GM18861 (cell line): ENCODE measurements around the gene SIMC1.
"Not testable (repeated sequence)": the region's sequence is repeated elsewhere in the genome, so short reads cannot be mapped to it uniquely, and the experiment has no call there.

Source experiments
- ATAC-seq: cut with Tn5 transposase; IDR thresholded peaks from one replicate; pipeline ENCODE4 v1.9.1; 2021; ENCODE audit not compliant: unreplicated experiment

Gene SIMC1

DNA sequence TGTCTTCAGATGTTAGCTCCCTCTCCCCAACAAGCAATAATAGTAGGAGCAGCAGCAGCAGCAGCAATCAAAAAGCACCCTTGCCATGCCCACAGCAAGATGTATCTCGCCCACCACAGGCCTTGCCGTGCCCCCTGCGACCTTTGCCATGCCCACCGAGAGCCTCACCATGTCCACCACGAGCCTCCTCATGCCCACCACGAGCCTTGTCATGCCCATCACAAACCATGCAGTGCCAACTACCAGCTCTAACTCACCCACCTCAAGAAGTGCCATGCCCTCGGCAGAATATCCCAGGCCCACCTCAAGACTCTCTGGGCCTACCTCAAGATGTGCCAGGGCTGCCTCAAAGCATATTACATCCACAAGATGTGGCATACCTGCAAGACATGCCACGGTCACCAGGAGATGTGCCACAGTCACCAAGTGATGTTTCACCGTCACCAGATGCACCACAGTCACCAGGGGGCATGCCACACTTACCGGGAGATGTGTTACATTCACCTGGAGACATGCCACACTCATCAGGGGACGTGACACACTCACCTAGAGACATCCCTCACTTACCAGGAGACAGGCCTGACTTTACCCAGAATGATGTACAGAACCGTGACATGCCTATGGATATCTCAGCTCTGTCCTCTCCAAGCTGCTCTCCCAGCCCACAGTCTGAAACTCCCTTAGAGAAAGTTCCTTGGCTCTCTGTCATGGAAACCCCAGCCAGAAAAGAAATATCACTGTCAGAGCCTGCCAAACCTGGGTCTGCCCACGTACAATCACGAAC, 52.0 kb downstream of the SIMC1 start:
- not testable (repeated sequence) for ATAC-seq

DNA sequence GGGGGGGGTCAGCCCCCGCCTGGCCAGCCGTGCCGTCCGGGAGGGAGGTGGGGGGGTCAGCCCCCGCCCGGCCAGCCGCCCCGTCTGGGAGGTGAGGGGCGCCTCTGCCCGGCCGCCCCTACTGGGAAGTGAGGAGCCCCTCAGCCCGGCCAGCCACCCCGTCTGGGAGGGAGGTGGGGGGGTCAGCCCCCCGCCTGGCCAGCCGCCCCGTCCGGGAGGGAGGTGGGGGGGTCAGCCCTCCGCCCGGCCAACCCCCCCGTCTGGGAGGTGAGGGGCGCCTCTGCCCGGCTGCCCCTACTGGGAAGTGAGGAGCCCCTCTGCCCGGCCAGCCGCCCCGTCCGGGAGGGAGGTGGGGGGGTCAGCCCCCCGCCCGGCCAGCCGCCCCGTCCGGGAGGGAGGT, 67.1 kb downstream of the SIMC1 start:
- ATAC-seq, result not testable (repeated sequence)

DNA sequence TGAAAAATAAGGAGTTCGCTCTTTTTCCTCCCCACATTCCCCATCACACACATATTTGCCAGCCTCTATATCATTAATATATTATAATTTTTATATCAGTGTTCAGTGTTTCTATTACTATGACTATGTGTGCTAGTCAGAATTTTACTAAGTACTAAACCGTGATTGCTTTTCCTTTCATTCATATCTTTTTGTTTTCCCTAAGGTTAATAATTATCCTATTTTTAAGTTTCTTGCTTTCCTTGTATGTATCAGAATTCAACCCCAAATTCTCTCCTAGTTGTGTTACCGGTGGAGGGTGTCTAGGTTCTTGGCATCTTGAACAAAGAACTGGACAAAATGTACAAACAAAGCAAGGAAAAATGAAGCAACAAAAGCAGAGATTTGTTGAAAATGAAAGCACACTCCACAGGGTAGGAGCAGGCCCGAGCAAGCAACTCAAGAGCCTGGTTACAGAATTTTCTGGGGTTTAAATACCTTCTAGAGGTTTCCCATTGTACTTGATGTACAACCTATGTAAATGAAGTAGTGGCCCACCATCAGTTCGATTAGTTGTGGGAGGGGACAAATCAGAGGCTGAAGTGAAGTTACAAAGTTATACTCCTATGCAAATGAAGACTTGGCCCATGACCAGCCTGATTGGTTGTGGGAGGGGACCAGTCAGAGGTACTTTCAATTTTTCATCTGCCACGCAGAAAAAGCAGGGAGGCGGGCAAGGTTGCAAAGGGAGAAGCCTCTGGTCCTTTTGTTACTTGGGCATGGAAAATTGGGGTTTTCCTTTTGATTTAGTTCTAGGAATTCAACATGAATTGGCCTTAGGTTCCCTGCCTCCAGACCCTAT, 79.5 kb downstream of the SIMC1 start:
- ATAC-seq, result no peak

DNA sequence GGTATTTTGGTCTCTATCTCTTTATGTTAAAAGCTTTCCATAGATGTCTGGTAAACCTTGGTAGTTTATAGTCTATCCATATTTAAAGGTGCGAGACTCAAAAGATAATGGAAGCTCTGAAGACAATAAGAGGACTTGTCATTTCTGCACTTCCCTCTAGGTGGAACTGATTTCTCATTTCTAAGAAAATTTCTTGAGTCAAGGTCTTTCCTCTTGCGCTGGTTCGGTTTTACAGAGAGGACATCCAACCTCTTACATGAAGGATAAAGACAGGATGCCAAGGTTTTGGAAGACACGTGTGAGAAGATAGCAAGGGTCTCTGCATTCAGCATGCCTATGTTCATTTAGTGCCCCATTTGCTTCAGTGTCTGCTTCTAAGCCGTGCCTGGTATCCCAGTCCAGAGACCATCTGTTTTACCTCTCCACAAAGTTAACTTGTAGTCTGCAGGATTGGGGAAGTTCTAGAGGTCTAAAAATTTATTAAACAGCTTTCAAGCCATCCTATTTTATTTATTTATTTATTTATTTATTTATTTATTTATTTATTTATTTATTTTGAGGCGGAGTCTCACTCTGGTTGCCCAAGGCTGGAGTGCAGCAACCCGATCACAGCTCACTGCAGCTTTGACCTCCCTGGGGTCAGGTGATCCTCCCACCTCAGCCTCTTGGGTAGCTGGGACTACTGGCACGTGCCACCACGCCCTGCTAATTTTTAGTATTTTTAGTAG, 81.8 kb downstream of the SIMC1 start:
- no peak for ATAC-seq

DNA sequence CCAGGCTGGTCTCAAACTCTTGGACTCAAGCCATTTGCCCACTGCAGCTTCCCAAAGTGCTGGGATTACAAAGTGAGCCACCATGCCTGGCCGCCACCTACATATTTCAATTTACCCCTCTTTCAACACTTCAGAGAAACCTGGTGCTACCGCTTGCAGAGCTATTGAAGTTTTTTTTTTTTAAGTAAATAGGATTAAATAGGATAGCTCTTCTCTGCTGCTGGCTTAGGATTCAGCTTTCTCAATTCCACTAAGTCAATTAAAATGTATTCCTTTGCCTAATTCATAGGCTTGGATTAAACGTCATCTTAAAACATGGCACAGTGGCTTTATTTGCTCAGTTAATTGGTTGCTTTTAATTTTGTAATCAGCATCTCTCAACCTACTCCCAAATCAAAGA, 82.4 kb downstream of the SIMC1 start:
- ATAC-seq, result no peak

DNA sequence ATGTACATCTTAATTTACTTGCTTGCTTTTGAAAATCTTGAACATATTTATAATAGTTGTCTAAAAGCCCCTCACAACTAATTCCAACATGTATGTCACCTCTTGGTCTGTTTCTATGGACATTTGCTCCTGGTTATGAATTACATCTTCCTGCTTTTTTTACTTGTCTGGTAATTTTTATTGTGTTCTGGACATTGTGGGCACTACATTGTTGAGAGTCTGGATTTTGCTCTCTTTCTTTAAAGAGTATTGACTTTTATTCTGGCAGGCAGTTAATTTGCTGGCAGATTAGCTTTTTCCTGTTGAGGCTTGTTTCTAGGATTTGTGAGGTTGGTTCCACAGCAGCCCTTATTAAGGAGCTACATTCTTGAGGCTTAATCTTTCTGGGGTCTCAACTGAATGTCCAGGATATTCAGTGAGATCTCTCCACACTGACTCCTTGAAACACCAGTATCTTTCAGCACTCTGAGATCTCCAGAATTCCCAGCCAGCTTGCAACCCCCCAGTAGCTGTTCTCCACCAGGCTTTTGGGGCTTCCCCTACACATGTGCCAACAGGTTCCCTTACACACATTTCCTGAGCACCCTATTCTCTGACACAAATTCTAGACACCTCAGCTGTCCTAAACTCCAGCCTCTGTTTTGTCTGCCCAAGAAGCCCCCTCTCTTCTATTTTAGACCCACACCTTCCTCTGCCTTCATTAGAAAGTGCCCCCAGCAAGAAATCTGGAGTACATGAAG, 96.0 kb downstream of the SIMC1 start:
- ATAC-seq, result no peak

DNA sequence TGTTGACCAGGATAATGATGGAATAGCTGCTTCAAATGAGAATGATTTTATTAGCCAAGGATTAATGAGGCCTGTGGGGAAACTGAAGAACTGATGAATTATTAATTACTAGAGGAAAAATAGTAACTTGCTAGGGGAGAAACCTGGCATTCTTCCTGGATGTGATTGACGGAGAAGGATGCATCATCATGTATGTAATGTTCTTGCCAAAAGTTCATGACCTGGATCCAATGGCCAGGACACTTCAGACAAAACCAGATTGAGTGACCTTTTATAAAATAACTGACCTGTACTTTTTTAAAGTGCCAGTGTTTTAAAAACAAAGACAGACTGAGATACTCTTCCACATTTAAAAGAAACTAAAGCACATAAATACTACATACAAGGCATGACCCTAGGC, 99.7 kb downstream of the SIMC1 start:
- no peak for ATAC-seq

DNA sequence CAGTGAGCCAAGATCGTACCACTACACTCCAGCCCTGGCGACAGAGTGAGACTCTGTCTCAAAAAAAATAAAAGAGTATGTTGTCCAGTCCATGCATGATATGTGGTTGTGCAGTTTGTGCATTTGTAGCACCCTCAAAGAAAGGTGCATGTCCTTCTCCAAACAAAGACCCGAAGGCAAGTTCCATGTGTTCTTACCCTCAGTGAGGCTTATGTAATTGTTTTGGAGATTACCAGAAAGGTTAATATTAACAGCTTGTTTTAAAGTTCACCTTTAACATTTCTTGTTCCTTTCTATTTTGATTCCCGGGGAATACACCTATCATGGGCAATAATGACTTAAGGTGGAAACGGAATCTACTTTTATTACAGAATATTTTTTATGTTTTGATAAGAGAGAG, 101.1 kb downstream of the SIMC1 start:
- no peak for ATAC-seq

DNA sequence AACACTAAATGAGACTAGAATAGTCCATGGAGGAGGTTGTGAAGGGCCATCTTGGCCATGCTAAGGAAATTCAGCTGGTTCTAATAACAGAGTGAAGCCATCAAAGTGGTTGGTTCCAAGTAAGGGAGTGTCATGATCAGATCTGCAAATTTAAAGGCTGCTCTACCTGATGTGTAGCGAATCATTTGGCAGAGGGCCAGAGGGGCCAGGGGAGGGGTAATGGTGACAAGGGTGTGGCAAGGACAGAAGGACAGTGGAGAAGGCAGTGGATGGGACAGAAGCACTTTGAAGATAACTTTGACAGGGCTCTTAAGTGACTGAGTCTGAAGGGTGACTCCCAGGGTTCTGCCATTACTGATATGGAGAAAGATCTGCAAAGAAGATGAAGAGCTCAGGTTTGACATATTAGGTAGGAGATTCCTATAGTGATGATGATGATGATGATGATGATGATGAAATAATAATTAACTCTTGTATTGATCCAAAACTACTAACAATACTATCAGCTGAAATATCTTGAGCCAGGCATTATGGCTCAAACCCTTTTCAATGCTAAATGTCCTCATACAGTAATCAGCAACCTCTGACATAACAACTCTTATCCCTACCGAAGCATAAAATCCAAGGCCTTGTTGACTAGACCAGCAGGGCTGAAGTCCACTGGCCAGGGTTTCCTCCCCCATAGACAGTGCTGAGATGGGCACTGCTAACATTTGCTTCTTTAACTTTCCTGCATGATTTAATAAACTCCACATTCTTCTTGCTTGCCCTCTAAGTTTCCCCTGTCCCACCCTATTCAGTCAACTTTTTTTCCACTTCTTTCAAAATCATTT, 103.3 kb downstream of the SIMC1 start:
- no peak for ATAC-seq

DNA sequence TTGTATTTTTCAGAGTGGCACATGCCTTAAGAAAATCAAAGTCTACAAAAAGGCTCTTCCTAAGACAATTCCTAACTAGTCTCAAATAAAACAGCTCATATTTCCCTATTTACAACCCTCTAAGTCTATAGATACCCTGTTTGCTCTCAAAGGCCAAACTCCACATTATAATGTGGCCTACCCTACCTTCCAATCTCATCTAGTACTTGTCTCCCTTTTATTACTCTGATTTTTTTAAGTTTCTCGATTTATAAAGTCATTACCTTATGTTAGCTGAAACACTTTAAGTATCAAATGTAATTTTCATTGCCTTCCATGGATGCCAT, 103.9 kb downstream of the SIMC1 start:
- ATAC-seq, result no peak

DNA sequence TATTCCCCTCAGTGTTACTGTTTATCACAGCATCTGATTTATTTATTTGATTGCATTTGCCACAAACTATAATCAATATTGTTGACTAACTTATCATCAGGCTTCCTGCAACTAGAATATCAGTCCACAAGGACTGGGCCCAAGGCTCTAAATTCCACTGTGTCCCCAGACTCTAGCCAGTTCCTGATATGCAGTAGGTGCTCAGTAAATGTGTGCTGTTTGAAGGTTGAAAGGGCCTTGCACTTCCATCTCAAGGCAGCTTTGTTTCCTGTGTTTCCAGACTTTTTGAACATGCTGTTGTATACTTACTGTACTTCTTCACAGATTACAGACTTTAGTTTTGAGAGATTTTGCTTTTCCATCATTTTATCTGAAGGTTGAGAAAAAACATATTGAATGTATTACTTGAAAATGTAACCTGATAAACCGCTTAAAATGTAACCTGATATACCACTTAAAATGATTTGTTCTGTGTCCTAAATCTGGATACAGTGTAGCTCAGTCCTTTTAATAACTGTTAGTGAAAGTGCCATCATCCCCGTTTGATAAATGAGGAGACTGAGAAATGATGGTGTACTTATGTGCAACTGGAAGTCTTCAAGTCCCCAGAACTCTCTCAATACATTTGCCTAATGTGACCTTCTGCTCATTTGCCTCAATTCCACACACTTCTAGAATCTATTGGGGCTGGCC, 104.7 kb downstream of the SIMC1 start:
- no peak for ATAC-seq

DNA sequence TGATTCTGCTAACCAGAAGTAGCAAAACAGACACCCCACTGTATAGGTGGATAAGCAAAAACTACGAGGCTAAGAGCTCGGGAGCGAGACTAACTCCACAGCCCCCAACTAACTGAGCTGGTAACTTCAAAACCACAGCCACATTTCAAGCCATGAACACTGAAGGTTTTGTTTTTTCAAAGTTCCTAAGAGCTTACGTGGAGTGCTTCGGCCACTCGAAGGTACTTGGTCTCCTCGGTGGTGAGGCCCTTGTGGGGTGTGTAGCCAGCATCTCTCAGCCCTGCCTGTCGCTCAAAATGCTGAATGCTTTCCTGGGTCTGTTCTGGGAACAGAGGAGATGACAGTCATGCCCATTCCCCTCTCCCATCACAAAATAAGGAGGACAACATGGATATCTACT, 112.2 kb downstream of the SIMC1 start:
- ATAC-seq, result no peak

DNA sequence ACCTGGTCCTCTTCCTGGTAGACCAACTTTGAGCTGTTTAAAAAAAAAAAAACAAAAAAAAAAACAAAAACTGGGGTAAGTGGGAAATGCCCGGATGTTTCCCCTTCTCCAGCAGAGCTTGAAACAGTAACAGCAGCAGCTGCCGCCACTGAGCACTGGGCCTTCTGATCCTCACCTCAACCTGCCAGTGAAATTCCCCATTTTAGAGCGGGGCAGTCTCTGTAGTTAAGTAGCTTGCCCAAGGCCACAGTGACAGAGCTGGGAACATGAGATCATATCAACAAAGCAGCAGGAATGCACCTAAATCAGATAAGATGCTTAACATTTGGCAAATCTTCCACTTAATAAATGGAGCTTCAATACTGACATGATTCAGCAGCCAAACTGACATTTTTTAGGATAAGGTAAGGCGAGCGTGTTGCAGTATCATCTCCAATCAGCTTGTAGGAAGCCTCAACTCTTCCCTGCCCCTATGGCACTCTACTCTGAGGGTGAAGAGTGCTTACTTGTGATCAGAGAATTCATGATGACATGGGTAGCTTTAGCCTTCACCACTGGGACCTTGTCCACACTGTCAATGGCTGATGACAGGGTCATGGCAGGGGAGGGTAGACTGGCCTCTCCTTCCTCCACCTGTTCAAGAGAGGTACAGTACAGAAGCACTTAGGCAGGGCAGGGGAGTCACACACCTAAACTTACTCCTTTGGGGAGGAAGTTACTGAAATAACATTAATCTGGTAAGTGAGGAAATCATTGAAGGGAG, 114.1 kb downstream of the SIMC1 start:
- no peak for ATAC-seq

DNA sequence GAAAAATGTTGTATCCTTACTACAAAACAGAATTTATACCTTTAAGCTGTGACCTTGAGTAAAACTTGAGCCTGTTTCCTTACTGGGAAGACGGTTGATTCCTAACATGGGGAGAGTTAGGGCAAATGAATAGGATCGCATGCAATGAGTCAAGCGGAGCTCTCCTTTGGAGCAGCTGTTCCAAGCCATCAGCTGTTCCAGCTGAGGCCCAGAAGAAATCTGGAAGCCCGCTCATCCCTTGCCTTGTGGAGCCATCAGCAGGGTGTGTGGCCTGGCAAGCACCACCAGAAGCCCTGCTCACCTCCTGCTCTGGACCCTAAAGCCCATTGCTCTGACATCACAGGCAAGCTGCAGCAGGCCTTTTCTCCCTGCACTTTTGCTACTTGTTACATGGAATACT, 115.3 kb downstream of the SIMC1 start:
- no peak for ATAC-seq

DNA sequence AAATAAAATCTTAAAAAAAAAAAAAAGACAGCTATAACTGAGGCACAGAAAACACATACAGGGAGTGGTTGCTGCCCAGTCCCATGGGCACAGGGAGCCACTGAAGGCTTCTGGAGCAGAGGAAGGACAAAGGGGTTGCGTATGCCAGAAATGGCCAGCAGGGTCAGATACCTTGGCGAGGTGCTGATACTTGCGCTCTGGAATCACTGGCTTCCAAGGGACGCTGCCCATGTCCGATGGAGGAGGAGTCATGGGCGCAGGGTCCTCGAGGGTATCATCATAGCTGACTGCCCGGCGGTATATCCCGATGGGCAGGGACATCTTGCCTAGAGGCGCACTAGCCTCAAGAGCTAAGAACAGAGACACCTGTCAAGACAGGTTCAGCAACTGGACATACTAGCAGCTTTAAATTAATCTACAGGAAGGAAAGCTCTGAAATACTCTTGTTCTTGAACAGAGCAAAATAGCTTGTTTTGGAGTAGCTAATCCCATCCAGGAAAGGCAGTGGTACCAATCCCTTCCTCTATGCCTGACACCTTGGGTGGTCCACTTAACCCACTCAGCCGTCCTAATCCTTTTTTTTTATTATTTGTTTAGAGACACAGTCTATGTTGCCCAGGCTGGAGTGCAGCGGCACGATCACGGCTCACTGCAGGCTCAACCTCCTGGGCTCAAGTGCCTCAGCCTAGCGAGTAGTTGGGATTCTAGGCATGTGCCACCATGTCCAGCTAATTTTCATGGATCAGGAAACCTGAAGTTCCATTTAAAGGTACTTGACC, 117.4 kb downstream of the SIMC1 start:
- ATAC-seq, result no peak

DNA sequence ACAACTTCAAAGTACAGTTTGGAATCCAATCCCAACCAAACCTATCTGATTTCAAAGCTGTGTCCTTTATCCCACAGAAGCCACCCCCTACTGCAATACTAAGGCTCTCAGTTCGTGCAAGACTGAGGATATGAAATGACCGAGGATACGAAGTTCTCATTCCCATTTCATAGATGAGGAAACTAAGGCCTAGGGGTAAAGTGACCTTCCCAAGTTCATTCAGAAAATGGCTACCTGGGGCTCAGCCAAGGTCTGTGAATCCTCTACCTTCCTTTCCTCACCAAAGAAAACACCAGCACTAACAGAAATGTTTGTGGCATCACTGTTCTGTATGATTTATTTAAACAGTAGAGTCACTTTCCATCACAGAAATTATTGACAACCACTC, 117.9 kb downstream of the SIMC1 start:
- ATAC-seq, result no peak

DNA sequence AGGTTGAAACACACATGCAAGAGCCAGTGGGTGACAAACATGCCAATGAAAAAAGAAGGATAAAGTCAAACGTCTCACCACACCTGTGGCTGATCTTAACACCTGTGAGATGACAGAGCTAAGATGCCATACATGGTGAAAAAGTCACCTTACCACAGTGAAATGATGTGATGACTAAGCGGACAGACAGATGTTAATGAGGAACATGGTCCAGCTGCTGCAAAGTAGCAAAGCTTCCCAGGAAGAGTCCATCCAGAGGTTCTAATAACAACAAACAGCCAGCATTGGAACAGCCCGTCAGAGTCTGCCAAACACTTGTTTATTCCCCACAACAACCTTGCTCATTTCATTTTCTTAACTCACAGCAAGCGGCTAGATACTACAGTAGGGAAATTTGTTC, 121.4 kb downstream of the SIMC1 start:
- ATAC-seq, result no peak

DNA sequence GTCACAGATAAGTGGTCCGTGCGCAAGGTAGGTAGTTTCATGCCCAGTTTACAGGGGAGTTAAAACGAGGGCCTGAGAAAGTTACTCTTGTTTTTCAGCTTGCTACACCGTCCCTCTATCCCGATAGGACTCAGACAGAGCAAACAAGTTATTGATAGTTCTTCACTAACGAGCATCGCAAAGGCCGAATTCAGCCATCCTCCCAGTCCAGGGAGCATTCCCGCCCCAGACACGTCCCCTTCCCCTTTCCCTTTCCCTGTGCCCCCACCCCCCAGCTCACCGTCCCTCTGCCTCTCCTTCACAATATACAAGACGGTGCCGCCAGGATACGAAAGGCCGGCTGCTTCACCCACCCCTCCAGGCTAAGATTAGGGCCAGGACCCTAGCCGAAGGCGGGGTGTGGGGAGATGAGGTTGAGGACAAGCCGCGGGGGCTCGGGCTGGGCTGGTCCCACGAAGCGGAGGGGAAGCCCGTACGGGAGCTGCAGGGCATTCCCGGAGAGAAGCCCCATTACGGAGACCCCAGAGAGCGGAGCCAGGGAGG, 122.7 kb downstream of the SIMC1 start:
- no peak for ATAC-seq
